Left ventricle myocardium inferior (tissue), 1 donor: ENCODE results near the gene GTF2F1. TPM values are rescaled to one million over a fixed set of nuclear protein-coding genes. Genes with fewer than 3 reads are reported as not detected.

Source experiments
- DNase-seq: peaks from one replicate; pipeline ENCODE4 v3.0.0-alpha.2; 2020
- H3K27ac ChIP-seq: fragments of 200-600 bp; replicated peaks from 2 replicates; pipeline ENCODE4 v1.8.0; 2021
- H3K27me3 ChIP-seq: fragments of 200-600 bp; 2 replicates; pipeline ENCODE4 v1.8.0; 2021; ENCODE audit warnings: low read depth
- H3K36me3 ChIP-seq: fragments of 200-600 bp; 2 replicates; pipeline ENCODE4 v1.8.0; 2021
- H3K4me1 ChIP-seq: fragments of 200-600 bp; 2 replicates; pipeline ENCODE4 v1.8.0; 2021
- H3K4me3 ChIP-seq: fragments of 200-600 bp; 2 replicates; pipeline ENCODE4 v1.8.0; 2021; ENCODE audit warnings: mild to moderate bottlenecking, moderate library complexity
- H3K9me3 ChIP-seq: fragments of 200-600 bp; replicated peaks from 2 replicates; pipeline ENCODE4 v1.8.0; 2021
- intact Hi-C: fragments of 100-400 bp; cut with micrococcal nuclease; formaldehyde crosslinking; loops from one replicate; pipeline ENCODE4 v1.11.0; 2022
- total RNA-seq: library from RNA; stranded (reverse); fragmentation: NEBNext Ultra II Directional; extraction: Animal tissue kit (Norgen Biotek cat#: 25700); gene quantifications from one replicate; pipeline ENCODE4 v1.2.1, GENCODE V29; 2021
- TF ChIP-seq, protein P1 (sequence below): fragments of 200-600 bp; IDR thresholded peaks from 2 replicates; pipeline ENCODE4 v1.8.0; 2021; ENCODE audit warnings: antibody characterized with exemption, mild to moderate bottlenecking, borderline replicate concordance
- donor health status: DM: no; HTN: yes; CAD: no; lungs with severe emphysema.

GTF2F1 gene
- total RNA-seq, 1 donor from 2014 or later = 33.8 TPM

- DNase-seq = no peak
- TF ChIP-seq, protein P1, sequence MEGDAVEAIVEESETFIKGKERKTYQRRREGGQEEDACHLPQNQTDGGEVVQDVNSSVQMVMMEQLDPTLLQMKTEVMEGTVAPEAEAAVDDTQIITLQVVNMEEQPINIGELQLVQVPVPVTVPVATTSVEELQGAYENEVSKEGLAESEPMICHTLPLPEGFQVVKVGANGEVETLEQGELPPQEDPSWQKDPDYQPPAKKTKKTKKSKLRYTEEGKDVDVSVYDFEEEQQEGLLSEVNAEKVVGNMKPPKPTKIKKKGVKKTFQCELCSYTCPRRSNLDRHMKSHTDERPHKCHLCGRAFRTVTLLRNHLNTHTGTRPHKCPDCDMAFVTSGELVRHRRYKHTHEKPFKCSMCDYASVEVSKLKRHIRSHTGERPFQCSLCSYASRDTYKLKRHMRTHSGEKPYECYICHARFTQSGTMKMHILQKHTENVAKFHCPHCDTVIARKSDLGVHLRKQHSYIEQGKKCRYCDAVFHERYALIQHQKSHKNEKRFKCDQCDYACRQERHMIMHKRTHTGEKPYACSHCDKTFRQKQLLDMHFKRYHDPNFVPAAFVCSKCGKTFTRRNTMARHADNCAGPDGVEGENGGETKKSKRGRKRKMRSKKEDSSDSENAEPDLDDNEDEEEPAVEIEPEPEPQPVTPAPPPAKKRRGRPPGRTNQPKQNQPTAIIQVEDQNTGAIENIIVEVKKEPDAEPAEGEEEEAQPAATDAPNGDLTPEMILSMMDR = no peak
- Histone ChIP-seq H3K36me3 (peaks cover 53% of the 10 kb centered on the region), H3K4me3 (no peak overlapping the region), H3K27ac (no peak overlapping the region), H3K4me1 (peaks cover 41% of the 10 kb centered on the region), H3K27me3 (no peaks in the 10 kb centered on the region), H3K9me3 (no peaks in the 10 kb centered on the region)
- intact Hi-C loops = no loop called here
Observed at GRCh38 chr19:6421075-6422014, 28.4 kb upstream of the GTF2F1 start.

DNA sequence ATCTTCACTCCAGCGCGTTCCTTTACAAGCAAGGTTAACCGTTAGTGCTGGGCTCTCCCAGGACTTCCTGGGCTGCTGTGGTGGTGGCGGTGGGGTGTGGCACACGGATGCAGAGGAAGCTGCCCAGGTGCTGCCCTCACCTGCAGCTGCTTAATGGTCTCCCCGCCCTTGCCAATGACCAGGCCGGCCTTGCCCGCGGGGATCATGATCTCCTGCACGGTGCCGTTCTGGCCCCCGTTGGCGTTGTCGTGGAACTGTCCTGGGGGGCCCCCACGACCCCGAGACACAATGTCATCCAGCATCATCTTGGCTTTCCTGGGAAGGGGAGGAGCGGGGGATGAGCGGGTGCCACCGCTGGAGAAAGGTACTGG lies 25.6 kb upstream of the GTF2F1 start:
- no peaks in the 10 kb centered on the region for H3K9me3 ChIP-seq
- intact Hi-C loops = no loop called here
- H3K27me3 ChIP-seq = no peaks in the 10 kb centered on the region
- H3K27ac ChIP-seq = no peak overlapping the region
- no peak for DNase-seq
- TF ChIP-seq, protein P1 = no peak
- H3K36me3 ChIP-seq = peaks cover 77% of the 10 kb centered on the region
- no peak overlapping the region for H3K4me3 ChIP-seq
- H3K4me1 ChIP-seq = peaks cover 35% of the 10 kb centered on the region

DNA sequence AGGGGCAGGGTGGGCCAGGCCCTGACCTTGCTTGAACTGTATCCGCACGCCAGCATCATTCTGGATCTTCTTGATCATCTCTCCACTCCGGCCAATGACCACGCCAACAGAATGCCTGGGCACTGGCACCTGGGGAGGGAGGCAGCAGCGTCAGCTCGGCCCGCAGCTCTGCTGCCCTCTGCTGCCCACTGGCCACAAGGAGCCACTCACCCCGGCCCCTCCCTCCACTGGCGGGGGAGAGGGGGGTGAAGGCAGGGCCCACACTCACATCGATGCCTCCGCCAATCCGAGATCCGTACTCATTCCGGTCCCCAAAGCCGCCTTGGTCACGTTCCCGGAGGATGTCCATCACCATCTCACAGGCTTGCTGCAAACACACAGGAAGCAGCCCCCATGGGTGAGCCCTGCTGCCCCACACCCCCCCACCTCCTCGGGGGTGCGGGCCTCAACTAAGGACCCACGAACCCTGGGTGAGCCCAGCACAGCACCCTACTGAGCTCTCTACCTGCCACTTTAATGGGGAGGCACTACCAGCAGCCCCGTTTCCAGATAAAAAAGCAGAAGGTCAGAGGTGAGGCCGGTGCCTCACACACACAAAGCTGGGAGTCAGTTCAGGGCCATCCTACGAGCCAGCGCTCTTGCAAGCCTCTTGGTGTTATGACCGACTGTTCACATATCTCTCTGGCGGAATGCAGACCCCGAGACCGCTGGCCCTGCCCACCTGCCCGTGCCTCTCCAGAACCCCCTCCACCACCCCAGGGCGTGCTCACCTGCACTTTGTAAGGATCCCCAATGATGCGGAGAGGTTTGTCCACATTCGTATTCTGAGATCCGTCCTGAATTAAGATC lies 25.0 kb upstream of the GTF2F1 start:
- DNase-seq = no peak
- Histone ChIP-seq H3K9me3 (no peaks in the 10 kb centered on the region), H3K4me1 (peaks cover 33% of the 10 kb centered on the region), H3K27me3 (no peaks in the 10 kb centered on the region), H3K4me3 (no peak overlapping the region), H3K36me3 (peaks cover 77% of the 10 kb centered on the region), H3K27ac (no peak overlapping the region)
- intact Hi-C loops = no loop called here
- TF ChIP-seq, protein P1 = peak; percentile 56

DNA sequence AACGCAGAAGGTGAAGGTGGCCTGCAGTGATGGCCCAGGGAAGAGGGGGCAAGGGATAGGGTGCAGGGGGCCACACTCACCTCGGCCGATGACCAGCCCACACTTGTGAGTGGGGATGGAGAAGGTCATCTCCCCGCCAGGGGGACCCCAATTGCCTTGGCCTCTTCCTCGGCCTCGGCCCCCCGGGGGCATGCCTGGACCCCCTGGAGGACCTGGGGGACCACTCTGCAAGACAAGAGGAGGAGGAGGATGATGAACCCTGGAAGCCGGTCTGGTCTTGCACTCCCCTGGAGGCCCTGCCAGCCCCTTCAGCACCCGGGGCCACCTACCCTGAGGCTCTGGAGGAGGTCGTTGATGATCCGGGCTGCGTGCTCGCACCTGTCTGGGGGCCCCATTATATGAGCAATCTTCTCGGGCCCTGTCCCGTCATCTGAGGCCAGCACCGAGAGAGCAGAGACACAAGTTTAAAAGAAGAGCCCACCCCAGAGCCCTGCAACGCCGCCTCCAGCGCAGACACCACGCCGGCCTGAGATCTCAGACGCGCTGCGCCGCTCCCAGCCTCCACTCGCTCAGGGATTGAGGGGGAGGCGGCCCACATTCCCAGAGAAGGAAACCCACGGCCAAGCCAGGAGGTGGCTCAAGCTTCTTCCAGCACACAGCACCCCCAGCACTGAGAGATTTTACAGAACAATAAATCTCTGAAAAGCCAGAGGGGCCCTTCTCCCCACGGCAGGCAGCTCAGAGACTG lies 23.9 kb upstream of the GTF2F1 start:
- no peaks in the 10 kb centered on the region for H3K9me3 ChIP-seq
- H3K36me3 ChIP-seq = peaks cover 74% of the 10 kb centered on the region
- H3K27ac ChIP-seq = no peak overlapping the region
- no peak for DNase-seq
- H3K27me3 ChIP-seq = no peaks in the 10 kb centered on the region
- no peak overlapping the region for H3K4me3 ChIP-seq
- TF ChIP-seq, protein P1 = no peak
- peaks cover 31% of the 10 kb centered on the region for H3K4me1 ChIP-seq
- intact Hi-C loops = no loop called here

DNA sequence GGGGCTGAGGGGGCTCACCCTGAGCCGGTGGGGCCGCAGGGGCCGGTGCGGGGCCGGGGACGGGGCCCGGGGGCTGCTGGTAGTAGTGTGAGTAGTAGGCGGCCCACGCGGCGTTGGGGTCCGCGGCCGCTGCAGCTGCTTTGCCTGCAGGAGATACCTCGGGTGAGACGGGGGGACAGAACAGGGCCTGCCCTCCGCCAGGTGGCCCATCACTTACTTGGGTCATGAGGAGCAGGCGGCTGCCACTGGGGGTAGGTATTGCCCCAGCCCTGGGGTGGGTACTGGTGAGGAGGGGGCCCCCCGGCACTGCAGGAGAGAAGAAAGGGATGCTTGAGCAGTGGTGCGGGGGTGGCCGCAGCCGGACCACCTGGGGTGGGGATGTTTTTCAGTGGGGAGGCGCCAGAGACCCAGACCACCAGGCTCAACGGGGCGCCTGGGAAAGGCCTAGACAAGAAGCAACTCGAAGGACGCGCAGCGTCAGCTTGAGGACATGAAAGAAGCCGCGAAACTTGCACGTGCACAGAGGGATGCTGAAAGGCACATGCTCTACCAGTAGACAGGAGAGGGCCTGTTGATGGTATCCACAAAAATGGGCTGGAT lies 22.7 kb upstream of the GTF2F1 start:
- no peaks in the 10 kb centered on the region for H3K9me3 ChIP-seq
- no peak overlapping the region for H3K27ac ChIP-seq
- intact Hi-C loops = no loop called here

More for the DNA sequence above, 22.7 kb upstream of the GTF2F1 start:
- H3K36me3 ChIP-seq = peaks cover 67% of the 10 kb centered on the region
- H3K4me3 ChIP-seq = no peak overlapping the region
- H3K4me1 ChIP-seq = peaks cover 19% of the 10 kb centered on the region
- no peak for DNase-seq
- no peaks in the 10 kb centered on the region for H3K27me3 ChIP-seq
- TF ChIP-seq, protein P1 = no peak
